ENCODE results near the gene ZRANB1. TPM values are rescaled to one million over a fixed set of nuclear protein-coding genes. Genes with fewer than 3 reads are reported as not detected.

ZRANB1 gene
- total RNA-seq, 1 donor from 2014 or later = 21.8 TPM

- Mint-ChIP-seq H3K27ac (no peak overlapping the region), H3K9me3 (no peaks in the 10 kb centered on the region), H3K36me3 (peaks cover 18% of the 10 kb centered on the region), H3K4me1 (peaks cover 6% of the 10 kb centered on the region), H3K27me3 (ENCODE audit: insufficient read depth, low read depth) (no peaks in the 10 kb centered on the region), H3K4me3 (no peak overlapping the region)
- peaks cover 32% of the 10 kb centered on the region for H3K79me2 ChIP-seq (ENCODE audit: low read depth)
- DNase-seq (ENCODE audit: low spot score) = no peak
- no peak overlapping the region for H3K4me3 ChIP-seq
- H3K4me2 ChIP-seq = no peak overlapping the region
- TF ChIP-seq EZH2phosphoT487 (IDR thresholded peaks at IDR 0.05) = no peak
- no peak for TF ChIP-seq EZH2 (IDR thresholded peaks at IDR 0.05)
- TF ChIP-seq CTCF (IDR thresholded peaks at IDR 0.05) = no peak
- H3K9ac ChIP-seq = no peak overlapping the region
- no peaks in the 10 kb centered on the region for H3K27me3 ChIP-seq
- H3K4me1 ChIP-seq = no peaks in the 10 kb centered on the region
- H2AFZ ChIP-seq (replicated peaks) = no peak overlapping the region
- no peaks in the 10 kb centered on the region for H3F3A ChIP-seq (ENCODE audit: low read depth)
- peaks cover 10% of the 10 kb centered on the region for H4K20me1 ChIP-seq (ENCODE audit: low read depth)
- peaks cover 3% of the 10 kb centered on the region for H3K36me3 ChIP-seq
- no peak overlapping the region for H3K27ac ChIP-seq
- H3K9me3 ChIP-seq (ENCODE audit: low read depth) = no peaks in the 10 kb centered on the region
Observed at GRCh38 chr10:124977161-124977560, 35.2 kb downstream of the ZRANB1 start.

GRCh38 chr10:124977648-124978375 is 35.9 kb downstream of the ZRANB1 start:
- DNase-seq (ENCODE audit: low spot score) = no peak
- peaks cover 7% of the 10 kb centered on the region for H3K4me1 Mint-ChIP-seq
- H4K20me1 ChIP-seq (ENCODE audit: low read depth) = peaks cover 5% of the 10 kb centered on the region

GRCh38 chr10:124978376-124978725 is 36.4 kb downstream of the ZRANB1 start:
- Mint-ChIP-seq H3K27me3 (ENCODE audit: insufficient read depth, low read depth) (no peaks in the 10 kb centered on the region), H3K4me3 (no peak overlapping the region), H3K27ac (no peak overlapping the region), H3K9me3 (no peaks in the 10 kb centered on the region), H3K36me3 (peaks cover 23% of the 10 kb centered on the region), H3K4me1 (peaks cover 13% of the 10 kb centered on the region)
- H3K4me1 ChIP-seq = no peaks in the 10 kb centered on the region
- H3K4me2 ChIP-seq = no peak overlapping the region
- H3K4me3 ChIP-seq = no peak overlapping the region
- TF ChIP-seq EZH2phosphoT487 (IDR thresholded peaks at IDR 0.05) = no peak
- TF ChIP-seq EZH2 (IDR thresholded peaks at IDR 0.05) = no peak
- no peak for TF ChIP-seq CTCF (IDR thresholded peaks at IDR 0.05)
- peaks cover 3% of the 10 kb centered on the region for H3K36me3 ChIP-seq
- no peaks in the 10 kb centered on the region for H3K9me3 ChIP-seq (ENCODE audit: low read depth)
- H2AFZ ChIP-seq (replicated peaks) = no peak overlapping the region
- H4K20me1 ChIP-seq (ENCODE audit: low read depth) = peaks cover 6% of the 10 kb centered on the region
- no peak overlapping the region for H3K27ac ChIP-seq
- H3K9ac ChIP-seq = no peak overlapping the region
- peaks cover 26% of the 10 kb centered on the region for H3K79me2 ChIP-seq (ENCODE audit: low read depth)
- DNase-seq (ENCODE audit: low spot score) = no peak
- no peaks in the 10 kb centered on the region for H3K27me3 ChIP-seq
- peaks cover under 1% of the 10 kb centered on the region for H3F3A ChIP-seq (ENCODE audit: low read depth)

More at GRCh38 chr10:124977648-124978375, 35.9 kb downstream of the ZRANB1 start:
- Histone ChIP-seq H3K27ac (no peak overlapping the region), H3K9me3 (ENCODE audit: low read depth) (no peaks in the 10 kb centered on the region), H3K27me3 (no peaks in the 10 kb centered on the region), H3K4me1 (no peaks in the 10 kb centered on the region), H3K4me3 (no peak overlapping the region), H3K4me2 (no peak overlapping the region), H2AFZ (replicated peaks) (no peak overlapping the region), H3K36me3 (peaks cover 3% of the 10 kb centered on the region), H3F3A (ENCODE audit: low read depth) (no peaks in the 10 kb centered on the region), H3K9ac (no peak overlapping the region), H3K79me2 (ENCODE audit: low read depth) (peaks cover 26% of the 10 kb centered on the region)
- no peak for TF ChIP-seq EZH2phosphoT487 (IDR thresholded peaks at IDR 0.05)
- TF ChIP-seq CTCF (IDR thresholded peaks at IDR 0.05) = no peak
- TF ChIP-seq EZH2 (IDR thresholded peaks at IDR 0.05) = no peak
- no peaks in the 10 kb centered on the region for H3K9me3 Mint-ChIP-seq
- H3K36me3 Mint-ChIP-seq = peaks cover 19% of the 10 kb centered on the region
- H3K27me3 Mint-ChIP-seq (ENCODE audit: insufficient read depth, low read depth) = no peaks in the 10 kb centered on the region
- H3K4me3 Mint-ChIP-seq = no peak overlapping the region
- no peak overlapping the region for H3K27ac Mint-ChIP-seq

Data from neural progenitor cell (in vitro differentiated cells).